Esophagus squamous epithelium (tissue), 4 donors: ENCODE data around the gene ERF.

Source experiments
- CTCF ChIP-seq, 6 experiments: fragments of 450-650 bp in 4 of 6; fragments of 200-600 bp in 2 of 6; sonication (generic) in 2 of 6; IDR thresholded peaks; one replicate each; pipeline ENCODE4 v1.5.1; 2016 to 2019; ENCODE audit warnings: antibody characterized with exemption in 6 of 6, mild to moderate bottlenecking in 4 of 6, moderate library complexity in 4 of 6
- POLR2A ChIP-seq, 4 donors: fragments of 450-650 bp; IDR thresholded peaks; one replicate each; pipeline ENCODE4 v1.6.1; 2017; ENCODE audit warnings: antibody characterized with exemption in 4 of 4, mild to moderate bottlenecking in 4 of 4, moderate library complexity in 3 of 4

GRCh38 chr19:42285988-42286348, 31.0 kb upstream of the ERF start:
- TF ChIP-seq POLR2A (IDR thresholded peaks at IDR 0.05) (no peak), CTCF (IDR thresholded peaks at IDR 0.05) (no peak)
